Smooth muscle cell (in vitro differentiated cells): Measurements from ENCODE around the gene ATG7. TPM values are rescaled to one million over a fixed set of nuclear protein-coding genes. Genes with fewer than 3 reads are reported as not detected.
"Not testable (repeated sequence)": the region's sequence is repeated elsewhere in the genome, so short reads cannot be mapped to it uniquely, and the experiment has no call there.

ENCODE experiments used
- DNase-seq: peaks from one replicate; lab custom pipeline; 2025; ENCODE audit not compliant: unreplicated experiment; lab: John Stamatoyannopoulos, UW
- H2AFZ ChIP-seq: fragments of 200-600 bp; sonication (generic); 2 replicates; pipeline ENCODE4 v1.6.0; 2016; ENCODE audit warnings: antibody characterized with exemption, low read depth, mild to moderate bottlenecking
- H3F3A ChIP-seq: fragments of 200-600 bp; sonication (generic); 2 replicates; pipeline ENCODE4 v1.6.0; 2017; ENCODE audit warnings: antibody characterized with exemption, low read depth
- H3K27ac ChIP-seq: fragments of 200-600 bp; sonication (generic); 2 replicates; pipeline ENCODE4 v1.5.1; 2016; ENCODE audit warnings: low read depth, mild to moderate bottlenecking
- H3K27me3 ChIP-seq: fragments of 200-600 bp; sonication (generic); 2 replicates; pipeline ENCODE4 v1.6.1; 2016; ENCODE audit warnings: low read depth, mild to moderate bottlenecking
- H3K36me3 ChIP-seq: fragments of 200-600 bp; sonication (generic); 2 replicates; pipeline ENCODE4 v1.5.1; 2016; ENCODE audit warnings: low read depth
- H3K4me1 ChIP-seq: fragments of 200-600 bp; sonication (generic); 2 replicates; pipeline ENCODE4 v1.5.1; 2016; ENCODE audit warnings: low read depth
- H3K4me2 ChIP-seq: fragments of 200-600 bp; sonication (generic); 2 replicates; pipeline ENCODE4 v1.6.0; 2016; ENCODE audit warnings: mild to moderate bottlenecking
- H3K4me3 ChIP-seq: fragments of 200-600 bp; sonication (generic); 2 replicates; pipeline ENCODE4 v1.5.1; 2016; ENCODE audit warnings: mild to moderate bottlenecking
- H3K79me2 ChIP-seq: fragments of 200-600 bp; sonication (generic); 2 replicates; pipeline ENCODE4 v1.6.0; 2016; ENCODE audit warnings: low read depth, mild to moderate bottlenecking
- H3K9ac ChIP-seq: fragments of 200-600 bp; sonication (generic); 2 replicates; pipeline ENCODE4 v1.6.0; 2016; ENCODE audit warnings: low read depth
- H3K9me3 ChIP-seq: fragments of 200-600 bp; sonication (generic); replicated peaks from 2 replicates; pipeline ENCODE4 v1.5.1; 2016; ENCODE audit warnings: low read depth
- H4K20me1 ChIP-seq: fragments of 200-600 bp; sonication (generic); 2 replicates; pipeline ENCODE4 v1.6.0; 2016; ENCODE audit warnings: low read depth
- CTCF ChIP-seq: fragments of 200-600 bp; sonication (generic); IDR thresholded peaks from 2 replicates; pipeline ENCODE4 v1.5.1; 2017; ENCODE audit warnings: borderline replicate concordance, mild to moderate bottlenecking, antibody characterized with exemption; ENCODE audit not compliant: insufficient read depth, poor library complexity, severe bottlenecking
- WGBS: methylation state at CpG from one replicate; pipeline ENCODE4 v1.1.7; 2016; ENCODE audit warnings: low lambda C conversion rate; 5-methylcytosine and 5-hydroxymethylcytosine counted together
- polyA plus RNA-seq: library from polyadenylated mRNA; unstranded; fragments of >200 nt; fragmentation: Nextera tagmentation; extraction: Ambion mirVana; gene quantifications from 2 replicates; pipeline ENCODE4 v1.2.1, GENCODE V29; 2016
- total RNA-seq: library from RNA; depleted of rRNA; stranded (reverse); fragments of >200 nt; gene quantifications from 2 replicates; pipeline ENCODE4 v1.2.3, GENCODE V29; 2014

ATG7 gene
- total and polyA plus RNA-seq, 2 experiments from 2014 or later, result 19.4 to 40.3 TPM

DNA sequence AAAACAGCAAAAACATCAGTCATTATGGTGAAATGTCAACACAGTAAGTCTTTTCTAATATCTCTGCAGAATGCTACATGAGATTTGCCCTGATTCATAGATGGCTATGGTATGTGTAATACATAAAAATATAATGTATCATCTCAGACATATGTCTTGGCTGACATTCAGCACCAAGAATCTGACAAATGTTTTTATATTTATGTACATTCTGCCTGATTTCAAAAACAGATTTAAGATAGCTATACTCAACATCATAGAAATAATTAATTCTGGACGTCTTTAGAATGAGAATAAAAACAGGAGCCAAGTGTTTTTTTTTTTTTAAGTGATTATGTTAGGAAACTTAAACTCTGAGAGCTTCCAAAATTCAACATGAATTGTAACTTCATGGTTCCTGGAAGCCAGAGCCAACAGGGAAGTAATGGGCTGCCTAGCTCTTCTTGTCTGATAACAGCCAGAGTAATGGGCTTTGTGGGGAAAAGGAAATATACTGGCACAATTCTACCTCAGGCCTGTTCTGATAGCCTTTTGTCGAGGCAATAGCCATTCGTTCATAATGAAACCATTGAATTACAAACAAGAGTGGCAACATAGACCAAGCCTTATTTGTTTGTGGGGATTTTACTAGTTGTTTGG is 187.1 kb downstream of the ATG7 start:
- peaks cover 20% of the 10 kb centered on the region for H3K4me1 ChIP-seq
- H2AFZ ChIP-seq, result no peak overlapping the region
- H3K27me3 ChIP-seq, result no peaks in the 10 kb centered on the region
- H3K36me3 ChIP-seq, result no peaks in the 10 kb centered on the region
- no peaks in the 10 kb centered on the region for H3K79me2 ChIP-seq
- WGBS, result 48% methylated on average over 3 of the region's 3 CpGs
- DNase-seq, result no peak
- H3F3A ChIP-seq, result no peaks in the 10 kb centered on the region
- H3K27ac ChIP-seq, result peak overlapping the region; percentile 58
- H3K9ac ChIP-seq, result no peak overlapping the region
- H3K9me3 ChIP-seq, result no peaks in the 10 kb centered on the region
- H4K20me1 ChIP-seq, result no peaks in the 10 kb centered on the region
- TF ChIP-seq CTCF, result no peak
- H3K4me3 ChIP-seq, result no peak overlapping the region
- H3K4me2 ChIP-seq, result no peak overlapping the region

GRCh38 chr3:11461226-11461625 is 189.0 kb downstream of the ATG7 start:
- peaks cover 9% of the 10 kb centered on the region for H3F3A ChIP-seq
- H2AFZ ChIP-seq, result no peak overlapping the region
- H3K27me3 ChIP-seq, result no peaks in the 10 kb centered on the region
- H3K4me2 ChIP-seq, result no peak overlapping the region
- H3K9me3 ChIP-seq, result no peaks in the 10 kb centered on the region
- no peak for DNase-seq
- WGBS, result 74% methylated on average over 3 of the region's 3 CpGs
- no peak overlapping the region for H3K4me3 ChIP-seq
- no peak overlapping the region for H3K27ac ChIP-seq
- H3K36me3 ChIP-seq, result no peaks in the 10 kb centered on the region
- no peaks in the 10 kb centered on the region for H3K79me2 ChIP-seq
- no peak for TF ChIP-seq CTCF
- no peaks in the 10 kb centered on the region for H4K20me1 ChIP-seq
- no peak overlapping the region for H3K9ac ChIP-seq
- peaks cover 26% of the 10 kb centered on the region for H3K4me1 ChIP-seq

- not testable (repeated sequence) for H4K20me1 ChIP-seq, H3K27me3 ChIP-seq, H3K4me3 ChIP-seq, H3K9me3 ChIP-seq, H3K9ac ChIP-seq, DNase-seq, H3K27ac ChIP-seq, H2AFZ ChIP-seq, H3K79me2 ChIP-seq, H3K36me3 ChIP-seq
- Histone ChIP-seq H3K4me1 (peaks cover 30% of the 10 kb centered on the region), H3F3A (peaks cover 16% of the 10 kb centered on the region), H3K4me2 (peak overlapping the region; percentile 11)
- 99% methylated on average over 4 of the region's 4 CpGs for WGBS
These were observed 190.5 kb downstream of the ATG7 start for GRCh38 chr3:11462673-11463072.

- H3K4me3 ChIP-seq, result no peak overlapping the region
- no peak for TF ChIP-seq CTCF
- H3F3A ChIP-seq, result peaks cover 16% of the 10 kb centered on the region
- no peaks in the 10 kb centered on the region for H3K36me3 ChIP-seq
- H3K79me2 ChIP-seq, result no peaks in the 10 kb centered on the region
- H3K27me3 ChIP-seq, result no peaks in the 10 kb centered on the region
- H3K4me2 ChIP-seq, result peak overlapping the region; percentile 11
- WGBS, result 71% methylated on average over 2 of the region's 2 CpGs
- H2AFZ ChIP-seq, result no peak overlapping the region
- DNase-seq, result no peak
- H3K27ac ChIP-seq, result peak overlapping the region; percentile 33
- H3K9ac ChIP-seq, result no peak overlapping the region
- peaks cover 30% of the 10 kb centered on the region for H3K4me1 ChIP-seq
- no peaks in the 10 kb centered on the region for H4K20me1 ChIP-seq
- H3K9me3 ChIP-seq, result no peaks in the 10 kb centered on the region
These were observed 191.4 kb downstream of the ATG7 start for GRCh38 chr3:11463591-11463990.
